Inflammatory macrophage treated with lipopolysaccharide for 4 hours (primary cell): ENCODE data around the gene FMNL2.

Source experiments
- DNase-seq: peaks from one replicate; pipeline ENCODE4 v3.0.0-alpha.2; 2020

FMNL2 gene

GRCh38 chr2:152534460-152535135 is 199.6 kb downstream of the FMNL2 start:
- DNase-seq, result no peak

DNA sequence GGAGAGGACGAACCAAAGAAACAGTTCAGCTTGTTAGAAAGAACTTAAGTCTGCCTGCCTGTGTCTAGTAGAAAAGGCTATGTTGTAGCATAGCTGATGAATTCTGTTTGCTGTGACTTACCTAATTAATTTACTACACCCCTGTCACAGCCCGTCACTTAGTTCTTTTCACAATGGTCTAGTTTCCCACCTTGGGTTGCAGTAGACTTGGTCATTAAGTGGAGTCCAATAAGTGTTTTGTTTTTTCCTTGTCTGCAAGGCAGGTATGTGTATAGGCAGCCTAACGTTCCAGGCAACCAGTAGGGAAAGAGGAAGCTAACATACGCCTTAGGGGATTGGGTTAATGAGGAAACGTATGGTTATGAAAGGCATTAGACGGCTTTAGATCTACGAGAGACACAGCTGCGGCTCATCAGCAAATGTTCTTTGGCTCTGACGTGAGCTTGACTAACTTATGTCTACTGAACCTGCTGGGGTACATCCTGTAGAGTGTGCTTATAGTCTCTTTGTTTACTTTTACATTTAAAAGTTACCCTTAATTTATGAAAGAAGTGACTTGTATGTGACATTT is 202.2 kb downstream of the FMNL2 start:
- DNase-seq, result peak; percentile 79

DNA sequence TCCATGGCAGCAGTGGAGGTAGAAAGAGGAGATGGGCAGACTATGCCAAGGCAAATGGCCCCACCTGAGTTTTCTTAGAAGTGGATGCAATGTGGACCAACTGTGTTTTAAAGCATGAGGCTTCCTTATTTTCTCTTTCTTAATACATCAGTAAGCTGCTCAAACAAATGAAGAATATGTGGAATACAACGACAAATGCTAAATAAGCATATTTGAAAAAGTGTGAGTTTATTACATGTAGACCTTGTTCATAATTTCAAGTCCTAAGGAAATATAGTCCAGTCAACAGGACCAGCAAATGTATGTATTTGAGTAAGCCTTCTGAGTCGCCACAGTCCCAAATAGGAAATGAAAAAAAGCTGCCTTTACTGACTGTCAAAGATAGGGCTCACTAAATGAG is 204.4 kb downstream of the FMNL2 start:
- DNase-seq, result no peak

GRCh38 chr2:152541712-152542111 is 206.7 kb downstream of the FMNL2 start:
- DNase-seq, result no peak

DNA sequence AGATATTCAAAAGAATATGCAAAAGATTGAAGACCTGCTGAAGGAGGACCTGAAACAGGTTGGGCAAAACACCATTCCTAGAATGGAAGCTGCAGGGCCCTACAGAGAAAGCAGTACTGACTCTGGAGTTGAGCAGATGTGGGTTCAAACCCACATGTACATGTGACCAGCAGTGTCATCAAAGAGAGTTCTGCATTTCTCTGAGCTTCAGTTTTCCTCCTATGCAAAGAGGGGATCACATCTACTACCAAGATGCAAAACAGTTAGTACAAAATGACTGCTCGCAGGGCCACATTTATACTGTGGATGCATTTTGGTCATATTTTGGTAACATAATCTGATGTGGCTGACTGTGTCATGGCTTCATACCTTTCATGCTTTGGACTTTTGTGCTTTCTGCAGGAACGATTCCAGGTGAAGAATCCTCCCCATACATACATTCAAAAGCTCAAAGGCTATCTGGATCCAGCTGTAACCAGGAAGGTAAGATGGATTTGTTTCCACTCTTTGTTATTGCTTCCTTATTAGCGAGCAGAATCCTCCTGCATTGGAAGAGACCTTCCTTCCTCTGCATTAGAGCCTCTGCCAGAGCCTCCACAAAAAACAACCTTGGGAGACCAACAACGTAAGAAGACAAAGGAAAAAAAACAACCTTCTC is 207.5 kb downstream of the FMNL2 start:
- peak; percentile 27 for DNase-seq

DNA sequence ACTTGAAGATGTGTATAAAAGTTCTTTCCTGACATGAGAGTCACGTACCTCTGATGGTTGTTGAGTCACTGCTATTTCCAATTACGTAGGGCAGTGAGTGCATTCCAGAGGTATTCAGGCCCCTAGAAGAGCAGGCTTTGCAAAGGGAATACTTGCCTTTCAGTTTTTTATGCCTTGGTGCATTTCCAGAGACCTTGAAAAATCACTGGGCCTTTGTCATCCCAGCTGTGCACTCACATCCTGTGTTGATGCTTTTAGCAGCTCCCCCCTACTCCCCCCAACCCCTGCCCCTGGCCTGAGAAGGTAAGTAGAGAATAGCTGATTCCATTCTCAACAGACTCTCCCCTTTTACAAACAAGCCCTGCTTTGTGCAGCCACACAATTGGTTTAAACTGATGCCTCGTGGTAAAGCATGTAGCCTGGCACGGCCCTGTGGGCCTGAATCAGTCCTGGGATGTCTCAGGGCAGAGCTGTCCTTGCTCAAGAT is 208.1 kb downstream of the FMNL2 start:
- no peak for DNase-seq

- DNase-seq, result no peak
Measured at GRCh38 chr2:152543717-152544116, 208.7 kb downstream of the FMNL2 start.

DNA sequence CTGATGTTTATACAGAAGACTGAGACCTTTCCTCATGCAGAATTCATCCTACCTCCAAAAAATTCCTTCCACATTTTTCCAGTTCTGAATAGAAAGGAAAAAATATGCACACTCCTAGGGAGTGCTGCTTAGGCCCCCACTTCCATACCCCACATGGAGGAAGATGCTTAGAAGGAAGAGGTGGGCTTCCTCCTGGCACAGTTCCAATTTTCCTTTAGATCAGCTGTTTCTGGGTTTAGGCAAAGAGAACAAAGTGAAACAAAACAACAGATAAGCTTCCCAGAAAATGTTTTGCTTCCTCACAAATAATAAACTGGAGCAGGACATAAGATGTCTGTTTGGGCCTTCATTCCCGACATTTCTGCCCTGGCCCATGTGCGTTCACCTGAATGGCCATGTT is 209.7 kb downstream of the FMNL2 start:
- no peak for DNase-seq

- DNase-seq, result no peak
Measured at GRCh38 chr2:152546230-152546837, 211.4 kb downstream of the FMNL2 start.

GRCh38 chr2:152548111-152548875 is 213.3 kb downstream of the FMNL2 start:
- no peak for DNase-seq

GRCh38 chr2:152548996-152549395 is 214.0 kb downstream of the FMNL2 start:
- DNase-seq, result no peak

DNA sequence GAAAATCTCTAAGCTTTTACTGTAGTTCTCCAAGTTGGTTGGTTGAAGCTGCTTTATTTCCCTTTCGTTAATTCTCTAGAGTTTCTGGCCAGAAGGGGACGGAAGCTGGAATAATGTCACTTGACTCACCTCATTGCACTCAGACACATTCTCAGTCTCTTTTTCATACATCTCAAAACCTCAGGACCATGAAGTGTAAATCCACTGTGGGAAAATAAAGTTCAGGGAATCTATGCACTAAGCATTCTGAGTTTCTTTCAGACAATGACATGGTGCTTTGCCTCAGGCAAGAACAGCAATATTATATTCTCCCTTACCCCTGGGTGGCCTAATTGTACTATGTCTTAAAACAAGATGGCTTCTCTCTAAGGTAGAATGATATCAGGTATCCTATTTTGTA is 214.4 kb downstream of the FMNL2 start:
- no peak for DNase-seq

DNA sequence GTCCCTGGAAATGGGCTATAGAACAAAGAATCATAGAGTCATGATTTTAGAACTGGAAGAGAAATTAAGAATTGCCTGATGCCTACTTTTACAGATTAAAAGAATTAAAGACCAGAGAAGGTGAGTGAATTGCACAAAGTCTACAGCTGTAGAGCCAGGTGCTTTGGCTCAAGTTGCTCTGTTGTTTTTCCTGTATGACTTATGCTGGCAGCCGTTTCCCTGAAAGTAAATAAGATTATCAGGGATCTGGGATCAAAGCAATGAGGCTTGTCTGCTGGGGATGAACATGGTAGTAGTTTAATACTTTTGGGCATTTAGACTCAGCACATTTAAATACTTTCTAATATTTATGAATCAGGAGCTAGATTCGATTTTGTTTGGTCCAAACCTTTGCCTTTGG is 215.4 kb downstream of the FMNL2 start:
- no peak for DNase-seq

- peak; percentile 51 for DNase-seq
Measured at GRCh38 chr2:152552888-152553287, 217.9 kb downstream of the FMNL2 start.

DNA sequence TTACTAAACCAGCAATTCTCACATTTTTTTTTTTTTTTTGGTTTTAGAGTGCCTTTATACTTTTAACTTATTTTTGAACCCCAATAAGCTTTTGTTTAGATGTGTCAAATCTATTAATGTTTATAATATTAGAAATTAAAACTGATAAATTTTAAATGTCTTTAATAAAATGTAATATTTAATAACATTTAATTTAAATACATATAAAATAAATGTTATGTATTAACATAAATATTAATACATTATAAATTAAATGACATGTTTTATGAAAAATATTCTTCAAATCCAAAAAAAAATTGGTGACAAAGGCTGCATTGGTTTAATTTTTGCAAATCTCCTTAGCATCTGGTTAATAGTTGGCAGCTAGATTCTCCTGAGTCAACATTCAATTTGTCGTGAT is 218.5 kb downstream of the FMNL2 start:
- no peak for DNase-seq

GRCh38 chr2:152555048-152555447 is 220.1 kb downstream of the FMNL2 start:
- DNase-seq, result no peak

DNA sequence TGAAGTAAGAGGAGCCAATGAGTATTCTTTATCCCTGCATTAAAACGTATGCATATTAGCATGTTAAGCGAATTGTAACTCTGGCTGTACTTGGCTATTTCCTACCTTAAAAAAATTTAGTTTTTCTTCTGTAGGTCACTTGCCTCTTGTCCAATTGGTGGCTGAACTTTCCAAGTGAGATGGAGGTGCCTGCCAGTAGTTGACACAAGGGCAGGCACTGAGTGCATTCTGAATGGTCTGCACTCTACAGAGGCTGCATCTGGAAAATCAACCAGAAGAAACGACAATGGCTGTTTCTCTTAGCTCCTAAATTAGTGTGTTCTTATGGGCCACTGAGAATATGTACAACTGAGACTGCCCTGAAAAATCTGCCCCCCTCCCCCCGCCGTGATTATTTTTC is 221.5 kb downstream of the FMNL2 start:
- DNase-seq, result no peak

DNA sequence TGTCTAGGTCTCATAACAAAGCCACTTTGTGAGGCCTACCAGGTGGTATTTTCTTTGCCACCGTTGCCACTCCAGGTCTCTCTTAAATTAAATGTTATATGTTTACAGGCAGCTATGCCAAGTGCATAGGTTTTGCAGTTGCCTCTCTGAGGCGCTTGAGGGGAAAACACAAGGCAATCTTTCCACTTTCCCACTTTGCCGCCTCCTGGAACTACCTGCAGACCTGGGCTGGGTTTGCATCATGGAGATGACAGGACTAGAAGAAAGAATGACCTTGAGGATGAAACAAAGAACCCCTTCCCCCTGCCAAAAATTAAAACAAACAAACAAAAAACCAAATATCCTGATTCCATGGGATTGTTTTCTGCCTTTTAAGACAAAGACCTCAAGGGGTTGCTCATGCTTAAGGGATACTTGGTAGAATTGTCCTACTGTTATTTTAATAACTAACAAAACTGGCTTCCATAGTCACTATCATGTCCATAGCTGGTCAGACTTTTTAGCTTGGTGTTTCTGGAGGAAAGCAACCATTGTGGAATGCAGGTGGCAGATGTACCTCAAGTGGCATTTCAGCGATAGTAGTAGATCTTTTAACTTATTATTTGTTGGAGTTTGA is 222.4 kb downstream of the FMNL2 start:
- DNase-seq, result no peak

DNA sequence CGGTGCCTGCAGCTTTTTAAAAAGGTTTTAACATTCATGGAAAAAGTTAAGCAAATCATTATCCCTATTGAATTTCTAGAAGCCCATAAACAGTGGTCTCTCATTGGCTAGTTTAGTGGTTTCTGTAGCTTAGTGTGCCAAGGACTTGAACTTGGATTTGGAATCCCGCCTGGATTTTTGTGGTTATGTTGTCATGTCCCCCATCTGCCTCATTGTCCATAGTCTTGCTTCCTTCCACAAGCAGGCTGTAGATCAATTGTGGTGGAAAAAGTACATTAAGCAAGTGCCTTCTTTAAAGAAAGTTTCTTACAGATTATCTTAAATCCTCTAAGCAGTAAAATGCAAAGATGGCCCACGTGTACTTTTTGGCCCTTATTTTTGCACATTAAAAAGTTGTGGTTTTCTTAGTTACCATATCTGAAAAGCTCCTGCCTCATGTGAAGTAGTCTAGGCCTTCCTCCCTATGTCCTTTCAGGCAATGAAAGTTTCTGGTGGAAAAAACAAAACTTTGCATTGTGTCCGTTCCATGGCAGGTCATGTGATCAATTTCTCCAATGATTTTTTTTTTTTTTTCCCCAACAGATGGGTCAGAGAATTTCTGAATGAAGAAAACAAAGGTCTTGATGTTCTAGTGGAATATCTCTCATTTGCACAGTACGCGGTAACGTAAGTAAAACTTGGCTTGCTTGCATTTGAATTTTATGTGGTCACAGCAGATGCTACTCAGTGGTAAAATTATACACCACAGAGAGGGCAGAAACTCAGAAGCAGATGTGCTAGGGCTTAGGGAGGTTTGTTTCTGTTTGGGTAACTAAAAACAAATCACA is 223.4 kb downstream of the FMNL2 start:
- DNase-seq, result no peak

DNA sequence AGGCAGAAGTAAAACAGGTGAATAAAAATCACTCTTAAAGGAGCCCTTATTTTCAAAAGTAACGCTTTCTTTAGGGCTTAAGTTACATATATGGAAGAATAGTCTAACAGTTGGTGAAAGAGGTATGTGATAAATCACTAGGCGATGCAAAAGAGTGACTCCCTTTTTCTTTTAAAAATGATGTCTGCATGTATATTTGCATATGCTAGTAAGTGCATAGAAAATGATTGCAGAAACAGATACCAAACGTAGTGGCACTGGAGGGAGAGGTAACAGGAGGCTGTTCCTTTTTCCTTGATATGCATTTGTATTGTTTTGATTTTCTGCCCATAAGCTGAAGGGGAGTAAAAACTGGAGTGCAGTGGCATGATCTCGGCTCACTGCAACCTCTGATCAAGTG is 224.0 kb downstream of the FMNL2 start:
- no peak for DNase-seq

DNA sequence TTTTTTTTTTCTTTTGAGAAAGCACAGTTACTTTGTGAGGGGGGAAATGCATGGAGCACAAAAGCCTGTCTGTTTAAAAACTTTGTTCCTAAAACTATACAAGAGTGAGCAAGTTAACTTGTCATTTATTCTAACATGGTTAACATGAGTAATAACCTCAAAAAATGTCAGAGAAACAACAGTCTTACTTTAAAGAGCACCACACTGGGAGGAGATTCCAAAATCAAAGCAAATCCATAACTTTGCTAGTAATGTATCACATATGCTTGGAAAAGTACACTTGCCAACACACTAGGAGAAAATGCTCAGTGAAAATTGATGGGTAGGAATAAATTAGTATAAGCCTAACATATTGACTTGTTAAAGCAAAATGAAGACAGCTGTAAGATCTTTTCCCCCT is 225.2 kb downstream of the FMNL2 start:
- no peak for DNase-seq
